Fibroblast of lung (primary cell): ENCODE data around the gene HOXD9.

Experiments
- EZH2 ChIP-seq: IDR thresholded peaks from 2 replicates; pipeline ENCODE4 v1.5.1; 2012; ENCODE audit warnings: low read length, control low read depth, mild to moderate bottlenecking; ENCODE audit errors: missing control alignments
- TF ChIP-seq, protein P1 (sequence below), 2 donors: IDR thresholded peaks in 1 of 2; conservative IDR thresholded peaks in 1 of 2; 1 replicate in 1 of 2; 2 replicates in 1 of 2; pipeline ENCODE4 v1.5.1; 2011 to 2012; ENCODE audit warnings: low read length in 2 of 2, control low read depth in 1 of 2, inconsistent platforms in 1 of 2, low read depth in 1 of 2, mild to moderate bottlenecking in 1 of 2

- TF ChIP-seq, protein P1, sequence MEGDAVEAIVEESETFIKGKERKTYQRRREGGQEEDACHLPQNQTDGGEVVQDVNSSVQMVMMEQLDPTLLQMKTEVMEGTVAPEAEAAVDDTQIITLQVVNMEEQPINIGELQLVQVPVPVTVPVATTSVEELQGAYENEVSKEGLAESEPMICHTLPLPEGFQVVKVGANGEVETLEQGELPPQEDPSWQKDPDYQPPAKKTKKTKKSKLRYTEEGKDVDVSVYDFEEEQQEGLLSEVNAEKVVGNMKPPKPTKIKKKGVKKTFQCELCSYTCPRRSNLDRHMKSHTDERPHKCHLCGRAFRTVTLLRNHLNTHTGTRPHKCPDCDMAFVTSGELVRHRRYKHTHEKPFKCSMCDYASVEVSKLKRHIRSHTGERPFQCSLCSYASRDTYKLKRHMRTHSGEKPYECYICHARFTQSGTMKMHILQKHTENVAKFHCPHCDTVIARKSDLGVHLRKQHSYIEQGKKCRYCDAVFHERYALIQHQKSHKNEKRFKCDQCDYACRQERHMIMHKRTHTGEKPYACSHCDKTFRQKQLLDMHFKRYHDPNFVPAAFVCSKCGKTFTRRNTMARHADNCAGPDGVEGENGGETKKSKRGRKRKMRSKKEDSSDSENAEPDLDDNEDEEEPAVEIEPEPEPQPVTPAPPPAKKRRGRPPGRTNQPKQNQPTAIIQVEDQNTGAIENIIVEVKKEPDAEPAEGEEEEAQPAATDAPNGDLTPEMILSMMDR (conservative IDR thresholded peaks at IDR 0.05 in 1 of 2, IDR thresholded peaks at IDR 0.05 in 1 of 2; ENCODE audit: low read depth in 1 of 2, low read length in 2 of 2) = no peak
- peak; percentile 47 for TF ChIP-seq EZH2
Observed at GRCh38 chr2:176154576-176155252, 32.2 kb downstream of the HOXD9 start.
